ENCODE data around the gene ATP6V1G1.
"Not testable (repeated sequence)": the region's sequence is repeated elsewhere in the genome, so short reads cannot be mapped to it uniquely, and the experiment has no call there.

The ATP6V1G1 gene

GRCh38 chr9:114587345-114588202, at the start of gene ATP6V1G1:
Gene ATP6V1G1 (plus strand): TSS chr9:114587769. CDS start chr9:114587839, 70 bp downstream.
- DNase-seq: peak; percentile 98

- DNase-seq: peak; percentile 8
Observed at GRCh38 chr9:114538241-114538640, 49.3 kb upstream of the ATP6V1G1 start.

GRCh38 chr9:114539701-114540380, 47.7 kb upstream of the ATP6V1G1 start:
- no peak for DNase-seq

GRCh38 chr9:114545055-114545454, 42.5 kb upstream of the ATP6V1G1 start:
- no peak for DNase-seq

- DNase-seq: no peak
Observed at GRCh38 chr9:114546851-114547250, 40.7 kb upstream of the ATP6V1G1 start.

GRCh38 chr9:114549697-114550330, 37.8 kb upstream of the ATP6V1G1 start:
- no peak for DNase-seq

GRCh38 chr9:114551750-114552685, 35.6 kb upstream of the ATP6V1G1 start:
- DNase-seq: no peak

- no peak for DNase-seq
Observed at GRCh38 chr9:114552706-114553105, 34.9 kb upstream of the ATP6V1G1 start.

GRCh38 chr9:114553202-114553601, 34.4 kb upstream of the ATP6V1G1 start:
- no peak for DNase-seq

- no peak for DNase-seq
Observed at GRCh38 chr9:114555696-114556095, 31.9 kb upstream of the ATP6V1G1 start.

GRCh38 chr9:114558027-114558675, 29.4 kb upstream of the ATP6V1G1 start:
- no peak for DNase-seq

GRCh38 chr9:114559830-114560513, 27.6 kb upstream of the ATP6V1G1 start:
- DNase-seq: no peak

- no peak for DNase-seq
Observed at GRCh38 chr9:114560956-114561355, 26.6 kb upstream of the ATP6V1G1 start.

GRCh38 chr9:114561771-114562170, 25.8 kb upstream of the ATP6V1G1 start:
- no peak for DNase-seq

GRCh38 chr9:114565204-114565603, 22.4 kb upstream of the ATP6V1G1 start:
- no peak for DNase-seq

GRCh38 chr9:114570742-114571141, 16.8 kb upstream of the ATP6V1G1 start:
- DNase-seq: no peak

GRCh38 chr9:114571391-114571790, 16.2 kb upstream of the ATP6V1G1 start:
- no peak for DNase-seq

GRCh38 chr9:114572199-114572598, 15.4 kb upstream of the ATP6V1G1 start:
- no peak for DNase-seq

GRCh38 chr9:114574438-114574837, 13.1 kb upstream of the ATP6V1G1 start:
- no peak for DNase-seq

GRCh38 chr9:114576779-114577178, 10.8 kb upstream of the ATP6V1G1 start:
- not testable (repeated sequence) for DNase-seq

GRCh38 chr9:114578134-114578533, 9.4 kb upstream of the ATP6V1G1 start:
- DNase-seq: not testable (repeated sequence)
